H1 (cell line): Measurements from ENCODE around the gene PTGER3. TPM values are rescaled to one million over a fixed set of nuclear protein-coding genes. Genes with fewer than 3 reads are reported as not detected.

ENCODE experiments used
- CTCF ChIA-PET: fragments of 300-600 bp; sonication (Branson Sonifier 250); formaldehyde crosslinking; loops from one replicate; lab custom pipeline; 2021; ENCODE audit not compliant: partially characterized antibody; lab: Charles Lee
- POLR2A ChIA-PET: fragments of 300-600 bp; sonication (Branson Sonifier 250); formaldehyde crosslinking; loops from one replicate; lab custom pipeline; 2021; ENCODE audit warnings: inconsistent platforms; ENCODE audit not compliant: partially characterized antibody; lab: Charles Lee
- DNase-seq, 2 experiments: peaks; one replicate each; pipeline versions ENCODE4 v3.0.0 to v3.0.0-alpha.2; 2010 to 2022; ENCODE audit warnings: low spot score in 2 of 2, low read depth in 1 of 2, mixed read lengths in 1 of 2
- FAIRE-seq: peaks from 2 replicates; lab custom pipeline; 2011; peaks lifted over from hg19 to GRCh38; lab: Jason Lieb, UNC
- H2AFZ ChIP-seq: 2 replicates; pipeline ENCODE4 v1.8.1; 2012; ENCODE audit warnings: low read length, inconsistent platforms
- H2AK5ac ChIP-seq: 2 replicates; pipeline ENCODE4 v1.6.1; 2013; ENCODE audit warnings: low read depth, low read length
- H2BK120ac ChIP-seq: replicated peaks from 2 replicates; pipeline ENCODE3; 2013; ENCODE audit warnings: low read depth, low read length, inconsistent platforms
- H2BK12ac ChIP-seq: 2 replicates; pipeline ENCODE4 v1.6.1; 2013; ENCODE audit warnings: low read depth, low read length
- H2BK15ac ChIP-seq: 2 replicates; pipeline ENCODE4 v1.6.1; 2013; ENCODE audit warnings: low read length
- H2BK20ac ChIP-seq: 2 replicates; pipeline ENCODE4 v1.6.1; 2013; ENCODE audit warnings: low read length
- H2BK5ac ChIP-seq: 2 replicates; pipeline ENCODE4 v1.6.1; 2013; ENCODE audit warnings: low read depth, low read length
- H3K14ac ChIP-seq: 2 replicates; pipeline ENCODE4 v1.6.1; 2013; ENCODE audit warnings: inconsistent platforms; ENCODE audit not compliant: insufficient read length
- H3K18ac ChIP-seq: 2 replicates; pipeline ENCODE4 v1.6.1; 2013; ENCODE audit warnings: low read length; ENCODE audit errors: extremely low read depth
- H3K23ac ChIP-seq: 2 replicates; pipeline ENCODE4 v1.6.1; 2013; ENCODE audit warnings: inconsistent platforms; ENCODE audit not compliant: insufficient read length
- H3K23me2 ChIP-seq: 2 replicates; pipeline ENCODE4 v1.6.1; 2013; ENCODE audit warnings: low read depth, low read length
- H3K27ac ChIP-seq: 2 replicates; pipeline ENCODE4 v1.6.1; 2011; ENCODE audit warnings: low read depth, low read length, inconsistent platforms
- H3K27me3 ChIP-seq, 4 experiments: replicated peaks in 1 of 4; 1 replicate in 1 of 4; 2 replicates in 3 of 4; pipeline versions ENCODE4 v1.6.1 to v1.8.1; 2011 to 2013; ENCODE audit warnings: low read length in 3 of 4, mild to moderate bottlenecking in 3 of 4, inconsistent platforms in 2 of 4, mixed read lengths in 2 of 4, moderate library complexity in 1 of 4; ENCODE audit not compliant: control insufficient read depth in 3 of 4, insufficient read depth in 3 of 4; ENCODE audit errors: extremely low read depth in 1 of 4
- H3K36me3 ChIP-seq, 4 experiments: 2 replicates each; pipeline versions ENCODE4 v1.6.1 to v1.8.1; 2011 to 2013; ENCODE audit warnings: mild to moderate bottlenecking in 4 of 4, low read length in 3 of 4, moderate library complexity in 2 of 4, control low read depth in 1 of 4, inconsistent platforms in 1 of 4; ENCODE audit not compliant: insufficient read depth in 4 of 4, control insufficient read depth in 2 of 4
- H3K4ac ChIP-seq: replicated peaks from 2 replicates; pipeline ENCODE3; 2013; ENCODE audit warnings: low read length, low read depth, mixed read lengths, inconsistent platforms; ENCODE audit not compliant: insufficient read length
- H3K4me1 ChIP-seq, 4 experiments: replicated peaks in 1 of 4; 1 replicate in 1 of 4; 2 replicates in 3 of 4; pipeline versions ENCODE4 v1.6.1 to v1.8.1; 2011 to 2013; ENCODE audit warnings: low read length in 3 of 4, inconsistent platforms in 2 of 4, mixed read lengths in 1 of 4; ENCODE audit not compliant: insufficient read depth in 4 of 4, control insufficient read depth in 3 of 4
- H3K4me2 ChIP-seq, 2 experiments: 2 replicates each; pipeline versions ENCODE4 v1.6.1 to v1.8.1; 2011 to 2013; ENCODE audit warnings: low read depth in 2 of 2, low read length in 2 of 2, control low read depth in 1 of 2, inconsistent platforms in 1 of 2, mild to moderate bottlenecking in 1 of 2; ENCODE audit not compliant: insufficient read depth in 1 of 2
- H3K4me3 ChIP-seq, 4 experiments: fragments of 200-600, 300-600 bp in 1 of 4; sonication (generic), shearing (Covaris generic), sonication (Bioruptor Twin) in 1 of 4; 2 replicates each; pipeline versions ENCODE4 v1.5.1 to v1.8.1; 2011 to 2016; ENCODE audit warnings: low read length in 4 of 4, low read depth in 3 of 4, control low read depth in 2 of 4, inconsistent platforms in 2 of 4, mild to moderate bottlenecking in 2 of 4, mixed read lengths in 1 of 4, moderate library complexity in 1 of 4; ENCODE audit not compliant: insufficient read depth in 2 of 4; ENCODE audit errors: extremely low read depth in 1 of 4
- H3K56ac ChIP-seq: replicated peaks from 2 replicates; pipeline ENCODE3; 2013; ENCODE audit warnings: low read depth, mild to moderate bottlenecking, mixed read lengths, low read length, inconsistent platforms; ENCODE audit not compliant: insufficient read length
- H3K79me1 ChIP-seq: 2 replicates; pipeline ENCODE4 v1.6.1; 2013; ENCODE audit warnings: low read depth, low read length, control low read depth
- H3K79me2 ChIP-seq, 2 experiments: 2 replicates each; pipeline versions ENCODE4 v1.6.1 to v1.8.1; 2012 to 2013; ENCODE audit warnings: low read length in 2 of 2, mild to moderate bottlenecking in 2 of 2, inconsistent platforms in 1 of 2; ENCODE audit not compliant: insufficient read depth in 2 of 2, control insufficient read depth in 1 of 2
- H3K9ac ChIP-seq, 4 experiments: replicated peaks in 1 of 4; 1 replicate in 1 of 4; 2 replicates in 3 of 4; pipeline versions ENCODE4 v1.6.1 to v1.8.1; 2011 to 2013; ENCODE audit warnings: low read depth in 3 of 4, low read length in 3 of 4, control low read depth in 2 of 4, mild to moderate bottlenecking in 2 of 4, moderate library complexity in 2 of 4, inconsistent platforms in 1 of 4; ENCODE audit errors: extremely low read depth in 1 of 4
- H3K9me3 ChIP-seq, 2 experiments: 2 replicates each; pipeline versions ENCODE4 v1.6.1 to v1.8.1; 2012 to 2013; ENCODE audit warnings: mild to moderate bottlenecking in 2 of 2, moderate library complexity in 2 of 2, control low read depth in 1 of 2, inconsistent platforms in 1 of 2, low read depth in 1 of 2, low read length in 1 of 2, mixed read lengths in 1 of 2; ENCODE audit not compliant: insufficient read depth in 2 of 2
- H4K20me1 ChIP-seq, 2 experiments: replicated peaks in 1 of 2; 2 replicates each; pipeline versions ENCODE3 to v1.8.1; 2011 to 2013; ENCODE audit warnings: inconsistent platforms in 2 of 2, low read length in 2 of 2, mild to moderate bottlenecking in 1 of 2; ENCODE audit not compliant: insufficient read depth in 2 of 2, control insufficient read depth in 1 of 2
- H4K5ac ChIP-seq: 2 replicates; pipeline ENCODE4 v1.6.1; 2013; ENCODE audit warnings: low read length, low read depth, mixed read lengths, inconsistent platforms; ENCODE audit not compliant: insufficient read length
- H4K8ac ChIP-seq: 2 replicates; pipeline ENCODE4 v1.8.0; 2013; ENCODE audit warnings: mild to moderate bottlenecking, moderate library complexity, low read length, inconsistent platforms; ENCODE audit not compliant: insufficient read depth; ENCODE audit errors: extremely low read depth
- H4K91ac ChIP-seq: replicated peaks from 2 replicates; pipeline ENCODE3; 2013; ENCODE audit warnings: low read length, mixed read lengths, inconsistent platforms; ENCODE audit not compliant: insufficient read length
- BACH1 ChIP-seq: IDR thresholded peaks from 2 replicates; pipeline ENCODE4 v1.6.1; 2012; ENCODE audit warnings: low read length, improper control_type of control experiment
- CREB1 ChIP-seq: IDR thresholded peaks from 2 replicates; pipeline ENCODE4 v1.6.1; 2012; ENCODE audit warnings: inconsistent platforms
- EZH2 ChIP-seq: fragments of 200-600 bp; sonication (generic); IDR thresholded peaks from 2 replicates; pipeline ENCODE4 v1.7.1; 2012; ENCODE audit warnings: low read depth, mild to moderate bottlenecking, moderate library complexity, low read length, inconsistent platforms; ENCODE audit not compliant: severe bottlenecking
- PHF8 ChIP-seq: fragments of 200-600 bp; sonication (generic); conservative IDR thresholded peaks from 2 replicates; pipeline ENCODE4 v1.7.1; 2012; ENCODE audit warnings: low read depth, mild to moderate bottlenecking, inconsistent platforms, low read length, moderate library complexity
- RAD21 ChIP-seq, 2 experiments: IDR thresholded peaks in 1 of 2; conservative IDR thresholded peaks in 1 of 2; 2 replicates each; pipeline ENCODE4 v1.6.1; 2011; ENCODE audit warnings: low read depth in 2 of 2, low read length in 2 of 2, improper control_type of control experiment in 1 of 2, inconsistent platforms in 1 of 2, mild to moderate bottlenecking in 1 of 2, moderate library complexity in 1 of 2
- RNF2 ChIP-seq: fragments of 200-900, 300-1000 bp; sonication (generic); IDR thresholded peaks from 2 replicates; pipeline ENCODE4 v1.7.1; 2016; ENCODE audit warnings: borderline replicate concordance, low read depth, mild to moderate bottlenecking, antibody characterized with exemption, low read length; ENCODE audit not compliant: poor library complexity, severe bottlenecking; ENCODE audit errors: missing control alignments
- SRF ChIP-seq: IDR thresholded peaks from 2 replicates; pipeline ENCODE4 v1.6.1; 2011; ENCODE audit warnings: mild to moderate bottlenecking, low read depth, low read length, moderate library complexity
- TAF1 ChIP-seq: IDR thresholded peaks from 2 replicates; pipeline ENCODE4 v1.6.1; 2011; ENCODE audit warnings: mild to moderate bottlenecking, low read depth, low read length
- TCF12 ChIP-seq: IDR thresholded peaks from 2 replicates; pipeline ENCODE4 v1.6.1; 2011; ENCODE audit warnings: low read depth, mild to moderate bottlenecking, low read length
- ZNF274 ChIP-seq: IDR thresholded peaks from 2 replicates; pipeline ENCODE4 v1.7.0; 2012; ENCODE audit warnings: low read length, borderline replicate concordance; ENCODE audit errors: extremely low read depth
- WGBS, 2 experiments: shearing (Covaris generic) in 1 of 2; methylation state at CpG; one replicate each; pipeline versions ENCODE4 v1.1.6 to v1.1.7; 2013 to 2015; ENCODE audit warnings: low lambda C conversion rate in 2 of 2, mixed read lengths in 2 of 2, inconsistent platforms in 1 of 2, low coverage in 1 of 2, missing lambda C conversion rate in 1 of 2; ENCODE audit not compliant: insufficient replicate concordance in 2 of 2, insufficient coverage in 1 of 2, insufficient read length in 1 of 2; ENCODE audit errors: extremely low coverage in 1 of 2, missing lambda C conversion rate in 1 of 2; 5-methylcytosine and 5-hydroxymethylcytosine counted together
- polyA plus RNA-seq, 7 experiments: library from polyadenylated mRNA; depleted of rRNA in 3 of 7; stranded (reverse) in 5 of 7; unstranded in 2 of 7; fragments of >200 nt in 5 of 7; fragments of 200-250 nt in 2 of 7; gene quantifications; 1 replicate in 5 of 7; 2 replicates in 1 of 7; 4 replicates in 1 of 7; pipeline versions ENCODE4 v1.2.1 to v1.2.3, GENCODE V29; 2011 to 2013; ENCODE audit warnings: missing spikeins in 2 of 7, mixed read lengths in 2 of 7
- total RNA-seq: library from RNA; stranded (reverse); fragmentation: NEBNext Ultra II Directional; extraction: Animal tissue kit (Norgen Biotek cat#: 25700); gene quantifications from 2 replicates; pipeline ENCODE4 v1.2.1, GENCODE V29; 2021
- TF ChIP-seq, protein P1 (sequence below): IDR thresholded peaks from 2 replicates; pipeline ENCODE4 v1.6.1; 2011; ENCODE audit warnings: low read depth, mild to moderate bottlenecking, low read length; ENCODE audit not compliant: insufficient read depth
- TF ChIP-seq, protein P2 (sequence below): IDR thresholded peaks from 2 replicates; pipeline ENCODE4 v1.6.1; 2012; ENCODE audit warnings: inconsistent platforms

PTGER3 gene
- total and polyA plus RNA-seq, 2 of the 8 experiments (the other 6 are each of a cell fraction or from before 2014, with no cell fraction given): 0.38 to 0.82 TPM

DNA sequence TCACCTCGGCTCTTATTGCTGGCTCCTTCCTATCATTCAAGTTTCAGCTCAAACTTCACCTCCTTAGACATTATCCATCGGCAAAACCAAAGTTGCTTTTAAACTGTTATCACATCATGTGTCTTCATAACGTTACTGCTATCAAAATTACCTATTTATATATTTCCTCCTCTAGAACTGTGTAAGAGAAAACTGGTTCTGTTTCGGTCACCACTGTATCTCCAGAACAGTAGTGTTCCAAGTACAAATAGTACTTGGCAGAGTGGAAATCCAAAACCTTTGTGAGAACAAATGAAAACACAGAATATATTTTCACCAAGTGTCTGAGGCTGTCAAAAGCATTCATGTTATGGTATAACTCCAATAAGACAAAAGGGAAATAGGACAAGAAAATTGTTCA is 24.1 kb upstream of the PTGER3 start:
- FAIRE-seq (no peak), DNase-seq (no peak)
- H4K91ac ChIP-seq: no peak overlapping the region
- H3K23me2 ChIP-seq: no peaks in the 10 kb centered on the region; the same call in 1 of the 2 replicates
- 91% methylated on average over 4 of the region's 4 CpGs; no CpG with 5 or more reads in 1 of the 2 experiments for WGBS, 2 experiments
- no peak overlapping the region for H3K14ac ChIP-seq
- H3K79me1 ChIP-seq: no peaks in the 10 kb centered on the region
- no peak overlapping the region for H3K4me2 ChIP-seq
- no peak overlapping the region for H2AK5ac ChIP-seq
- no peak overlapping the region for H3K27ac ChIP-seq
- H3K9me3 ChIP-seq: no peaks in the 10 kb centered on the region
- H4K8ac ChIP-seq: no peak overlapping the region
- H2BK20ac ChIP-seq: no peak overlapping the region
- peaks cover 31 to 91% (median 70%) of the 10 kb centered on the region in 4 experiments for H3K36me3 ChIP-seq
- H3K56ac ChIP-seq: no peak overlapping the region
- H4K20me1 ChIP-seq: peaks cover 3 to 11% of the 10 kb centered on the region in 2 experiments
- no peak overlapping the region for H2BK12ac ChIP-seq
- no peak overlapping the region for H3K23ac ChIP-seq
- no peak overlapping the region for H2BK15ac ChIP-seq
- H3K4me3 ChIP-seq: no peak overlapping the region
- H3K18ac ChIP-seq: no peak overlapping the region
- H2BK5ac ChIP-seq: no peak overlapping the region
- H2AFZ ChIP-seq: no peak overlapping the region
- H4K5ac ChIP-seq: no peak overlapping the region
- no peak overlapping the region for H3K4ac ChIP-seq
- no peak overlapping the region for H3K9ac ChIP-seq
- no peaks in the 10 kb centered on the region for H3K27me3 ChIP-seq
- H3K79me2 ChIP-seq: peaks cover 0 to 33% of the 10 kb centered on the region in 2 experiments; a peak in 2 of 4 replicates
- ChIA-PET CTCF (no interaction called here), POLR2A (no interaction called here)
- no peaks in the 10 kb centered on the region for H3K4me1 ChIP-seq
- H2BK120ac ChIP-seq: no peak overlapping the region
- TF ChIP-seq RAD21 (IDR thresholded peaks at IDR 0.05 in 1 of 2, conservative IDR thresholded peaks at IDR 0.05 in 1 of 2; ENCODE audit: low read depth in 2 of 2, low read length in 2 of 2) (no peak), CREB1 (no peak), BACH1 (no peak), RNF2 (no peak), ZNF274 (no peak), EZH2 (no peak), SRF (no peak), TCF12 (no peak), PHF8 (no peak), TAF1 (no peak)
- TF ChIP-seq, protein P1, sequence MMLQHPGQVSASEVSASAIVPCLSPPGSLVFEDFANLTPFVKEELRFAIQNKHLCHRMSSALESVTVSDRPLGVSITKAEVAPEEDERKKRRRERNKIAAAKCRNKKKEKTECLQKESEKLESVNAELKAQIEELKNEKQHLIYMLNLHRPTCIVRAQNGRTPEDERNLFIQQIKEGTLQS: no peak
- TF ChIP-seq, protein P2, sequence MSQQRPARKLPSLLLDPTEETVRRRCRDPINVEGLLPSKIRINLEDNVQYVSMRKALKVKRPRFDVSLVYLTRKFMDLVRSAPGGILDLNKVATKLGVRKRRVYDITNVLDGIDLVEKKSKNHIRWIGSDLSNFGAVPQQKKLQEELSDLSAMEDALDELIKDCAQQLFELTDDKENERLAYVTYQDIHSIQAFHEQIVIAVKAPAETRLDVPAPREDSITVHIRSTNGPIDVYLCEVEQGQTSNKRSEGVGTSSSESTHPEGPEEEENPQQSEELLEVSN: no peak
